Panc1 (cell line): ENCODE data around the gene CYB5R4.

Source experiments
- POLR2AphosphoS5 ChIP-seq: IDR thresholded peaks from 2 replicates; pipeline ENCODE4 v1.6.1; 2012; ENCODE audit warnings: mild to moderate bottlenecking, low read depth, low read length, moderate library complexity
- SIN3A ChIP-seq: IDR thresholded peaks from 2 replicates; pipeline ENCODE4 v1.6.1; 2012; ENCODE audit warnings: low read depth, mild to moderate bottlenecking, low read length, moderate library complexity, borderline replicate concordance; ENCODE audit not compliant: insufficient read depth
- TF ChIP-seq, protein P1 (sequence below): fragments of 450-650 bp; IDR thresholded peaks from 2 replicates; pipeline ENCODE4 v1.5.1; 2017; ENCODE audit warnings: mild to moderate bottlenecking
- TF ChIP-seq, protein P2 (sequence below), 2 experiments: IDR thresholded peaks; 2 replicates each; pipeline ENCODE4 v1.6.1; 2011 to 2012; ENCODE audit warnings: low read depth in 2 of 2, control low read depth in 1 of 2, low read length in 1 of 2, mild to moderate bottlenecking in 1 of 2, moderate library complexity in 1 of 2; ENCODE audit not compliant: insufficient read depth in 1 of 2

DNA sequence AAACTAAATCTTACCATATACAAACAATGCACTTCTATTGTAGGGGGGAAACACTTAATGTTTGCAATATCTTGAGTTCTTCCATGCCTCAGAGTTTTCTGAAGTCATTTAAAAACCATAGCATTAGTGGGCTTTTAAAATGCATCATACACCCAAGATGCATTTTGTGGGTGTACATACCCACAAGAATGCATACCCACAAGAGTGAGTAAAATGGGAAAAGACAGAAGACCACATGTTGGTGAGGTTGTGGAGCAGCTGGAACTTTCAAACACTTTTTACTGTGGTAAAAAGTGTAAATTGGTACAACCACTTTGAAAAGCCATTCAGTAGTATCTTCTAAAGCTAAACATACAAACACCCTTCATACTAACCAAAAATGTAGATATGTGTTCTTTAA lies 57.5 kb downstream of the CYB5R4 start:
- TF ChIP-seq, protein P1, sequence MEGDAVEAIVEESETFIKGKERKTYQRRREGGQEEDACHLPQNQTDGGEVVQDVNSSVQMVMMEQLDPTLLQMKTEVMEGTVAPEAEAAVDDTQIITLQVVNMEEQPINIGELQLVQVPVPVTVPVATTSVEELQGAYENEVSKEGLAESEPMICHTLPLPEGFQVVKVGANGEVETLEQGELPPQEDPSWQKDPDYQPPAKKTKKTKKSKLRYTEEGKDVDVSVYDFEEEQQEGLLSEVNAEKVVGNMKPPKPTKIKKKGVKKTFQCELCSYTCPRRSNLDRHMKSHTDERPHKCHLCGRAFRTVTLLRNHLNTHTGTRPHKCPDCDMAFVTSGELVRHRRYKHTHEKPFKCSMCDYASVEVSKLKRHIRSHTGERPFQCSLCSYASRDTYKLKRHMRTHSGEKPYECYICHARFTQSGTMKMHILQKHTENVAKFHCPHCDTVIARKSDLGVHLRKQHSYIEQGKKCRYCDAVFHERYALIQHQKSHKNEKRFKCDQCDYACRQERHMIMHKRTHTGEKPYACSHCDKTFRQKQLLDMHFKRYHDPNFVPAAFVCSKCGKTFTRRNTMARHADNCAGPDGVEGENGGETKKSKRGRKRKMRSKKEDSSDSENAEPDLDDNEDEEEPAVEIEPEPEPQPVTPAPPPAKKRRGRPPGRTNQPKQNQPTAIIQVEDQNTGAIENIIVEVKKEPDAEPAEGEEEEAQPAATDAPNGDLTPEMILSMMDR = no peak
- TF ChIP-seq POLR2AphosphoS5 = no peak
- no peak for TF ChIP-seq SIN3A
- TF ChIP-seq, protein P2, sequence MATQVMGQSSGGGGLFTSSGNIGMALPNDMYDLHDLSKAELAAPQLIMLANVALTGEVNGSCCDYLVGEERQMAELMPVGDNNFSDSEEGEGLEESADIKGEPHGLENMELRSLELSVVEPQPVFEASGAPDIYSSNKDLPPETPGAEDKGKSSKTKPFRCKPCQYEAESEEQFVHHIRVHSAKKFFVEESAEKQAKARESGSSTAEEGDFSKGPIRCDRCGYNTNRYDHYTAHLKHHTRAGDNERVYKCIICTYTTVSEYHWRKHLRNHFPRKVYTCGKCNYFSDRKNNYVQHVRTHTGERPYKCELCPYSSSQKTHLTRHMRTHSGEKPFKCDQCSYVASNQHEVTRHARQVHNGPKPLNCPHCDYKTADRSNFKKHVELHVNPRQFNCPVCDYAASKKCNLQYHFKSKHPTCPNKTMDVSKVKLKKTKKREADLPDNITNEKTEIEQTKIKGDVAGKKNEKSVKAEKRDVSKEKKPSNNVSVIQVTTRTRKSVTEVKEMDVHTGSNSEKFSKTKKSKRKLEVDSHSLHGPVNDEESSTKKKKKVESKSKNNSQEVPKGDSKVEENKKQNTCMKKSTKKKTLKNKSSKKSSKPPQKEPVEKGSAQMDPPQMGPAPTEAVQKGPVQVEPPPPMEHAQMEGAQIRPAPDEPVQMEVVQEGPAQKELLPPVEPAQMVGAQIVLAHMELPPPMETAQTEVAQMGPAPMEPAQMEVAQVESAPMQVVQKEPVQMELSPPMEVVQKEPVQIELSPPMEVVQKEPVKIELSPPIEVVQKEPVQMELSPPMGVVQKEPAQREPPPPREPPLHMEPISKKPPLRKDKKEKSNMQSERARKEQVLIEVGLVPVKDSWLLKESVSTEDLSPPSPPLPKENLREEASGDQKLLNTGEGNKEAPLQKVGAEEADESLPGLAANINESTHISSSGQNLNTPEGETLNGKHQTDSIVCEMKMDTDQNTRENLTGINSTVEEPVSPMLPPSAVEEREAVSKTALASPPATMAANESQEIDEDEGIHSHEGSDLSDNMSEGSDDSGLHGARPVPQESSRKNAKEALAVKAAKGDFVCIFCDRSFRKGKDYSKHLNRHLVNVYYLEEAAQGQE (IDR thresholded peaks at IDR 0.05; ENCODE audit: insufficient read depth in 1 of 2, low read depth in 2 of 2, low read length in 1 of 2) = no peak
